HEK293 (cell line): ENCODE results near the gene RNF151.

Source experiments
- CTCF ChIA-PET: fragments of 350-600 bp; formaldehyde crosslinking; extraction: SDS; loops from one replicate; lab custom pipeline; 2021; ENCODE audit warnings: antibody characterized with exemption; lab: Yijun Ruan, JAX
- POLR2A ChIA-PET: fragments of 300-600 bp; formaldehyde crosslinking; extraction: SDS; loops from one replicate; lab custom pipeline; 2020; ENCODE audit warnings: antibody characterized with exemption, inconsistent platforms; lab: Yijun Ruan, JAX
- H3K27ac ChIP-seq: fragments of 200-500 bp; sonication (Bioruptor generic); 2 replicates; pipeline ENCODE4 v1.5.1; 2014; ENCODE audit warnings: low read depth, low read length, control low read depth, inconsistent platforms; ENCODE audit errors: extremely low read depth
- H3K36me3 ChIP-seq, 2 experiments: fragments of 200-500 bp in 1 of 2; sonication (Bioruptor generic) in 1 of 2; 1 replicate in 1 of 2; 2 replicates in 1 of 2; pipeline ENCODE4 v1.5.1; 2014 to 2017; ENCODE audit warnings: inconsistent platforms in 2 of 2, low read length in 2 of 2; ENCODE audit not compliant: control insufficient read depth in 2 of 2, insufficient read depth in 1 of 2
- H3K4me1 ChIP-seq: fragments of 200-500 bp; sonication (Bioruptor generic); 2 replicates; pipeline ENCODE4 v1.5.1; 2014; ENCODE audit warnings: mild to moderate bottlenecking, low read length, inconsistent platforms; ENCODE audit not compliant: control insufficient read depth, insufficient read depth
- H3K4me3 ChIP-seq: 2 replicates; pipeline ENCODE4 v1.5.1; 2011; ENCODE audit warnings: low read depth, mild to moderate bottlenecking, control low read depth, low read length, moderate library complexity
- H3K9me3 ChIP-seq: fragments of 200-500 bp; sonication (Bioruptor generic); 2 replicates; pipeline ENCODE4 v1.5.1; 2014; ENCODE audit warnings: low read depth, low read length, inconsistent platforms; ENCODE audit not compliant: control insufficient read depth, insufficient read depth
- FEZF1 ChIP-seq: fragments of 450-650 bp; formaldehyde crosslinking; IDR thresholded peaks from 2 replicates; pipeline ENCODE4 v1.5.1; 2016; ENCODE audit warnings: missing biosample characterization, missing genetic modification characterization
- GLIS2 ChIP-seq: fragments of 450-650 bp; formaldehyde crosslinking; IDR thresholded peaks from 2 replicates; pipeline ENCODE4 v1.5.1; 2016; ENCODE audit warnings: missing biosample characterization, missing genetic modification characterization
- MEIS1 ChIP-seq: sonication (generic); formaldehyde crosslinking; IDR thresholded peaks from 2 replicates; pipeline ENCODE4 v1.8.1; 2022; ENCODE audit warnings: missing genetic modification reagents, mild to moderate bottlenecking, borderline replicate concordance
- OVOL3 ChIP-seq: fragments of 450-650 bp; formaldehyde crosslinking; IDR thresholded peaks from 2 replicates; pipeline ENCODE4 v1.5.1; 2016; ENCODE audit warnings: missing biosample characterization, missing genetic modification characterization
- ZBTB11 ChIP-seq: fragments of 450-650 bp; formaldehyde crosslinking; conservative IDR thresholded peaks from 2 replicates; pipeline ENCODE4 v1.5.1; 2016; ENCODE audit warnings: low read depth, missing biosample characterization, missing genetic modification characterization
- ZBTB17 ChIP-seq: fragments of 450-650 bp; formaldehyde crosslinking; IDR thresholded peaks from 2 replicates; pipeline ENCODE4 v1.5.1; 2016; ENCODE audit warnings: missing biosample characterization, missing genetic modification characterization
- ZBTB6 ChIP-seq: fragments of 450-650 bp; formaldehyde crosslinking; IDR thresholded peaks from 2 replicates; pipeline ENCODE4 v1.5.1; 2017; ENCODE audit warnings: missing biosample characterization, missing genetic modification characterization
- ZBTB8A ChIP-seq: fragments of 450-650 bp; formaldehyde crosslinking; IDR thresholded peaks from 2 replicates; pipeline ENCODE4 v1.5.1; 2016; ENCODE audit warnings: missing biosample characterization, missing genetic modification characterization
- ZNF175 ChIP-seq: fragments of 450-650 bp; formaldehyde crosslinking; IDR thresholded peaks from 2 replicates; pipeline ENCODE4 v1.5.1; 2016; ENCODE audit warnings: missing biosample characterization, missing genetic modification characterization
- ZNF184 ChIP-seq: fragments of 450-650 bp; IDR thresholded peaks from 2 replicates; pipeline ENCODE4 v1.5.1; 2018; ENCODE audit warnings: missing biosample characterization, mild to moderate bottlenecking, missing genetic modification characterization
- ZNF26 ChIP-seq: fragments of 450-650 bp; formaldehyde crosslinking; IDR thresholded peaks from 2 replicates; pipeline ENCODE4 v1.5.1; 2016; ENCODE audit warnings: missing biosample characterization, missing genetic modification characterization
- ZNF280C ChIP-seq: fragments of 450-650 bp; formaldehyde crosslinking; IDR thresholded peaks from 2 replicates; pipeline ENCODE4 v1.5.1; 2016; ENCODE audit warnings: missing biosample characterization, missing genetic modification characterization
- ZNF341 ChIP-seq: fragments of 450-650 bp; formaldehyde crosslinking; IDR thresholded peaks from 2 replicates; pipeline ENCODE4; 2016; ENCODE audit warnings: low read depth, missing biosample characterization, missing genetic modification characterization
- ZNF768 ChIP-seq: fragments of 450-650 bp; formaldehyde crosslinking; IDR thresholded peaks from 2 replicates; pipeline ENCODE4 v1.5.1; 2018; ENCODE audit warnings: missing biosample characterization, mild to moderate bottlenecking, missing genetic modification characterization
- TF ChIP-seq, protein P1 (sequence below): fragments of 450-650 bp; formaldehyde crosslinking; IDR thresholded peaks from 2 replicates; pipeline ENCODE4 v1.5.1; 2016; ENCODE audit warnings: missing biosample characterization, missing genetic modification characterization
- TF ChIP-seq, protein P2 (sequence below): fragments of 450-650 bp; formaldehyde crosslinking; IDR thresholded peaks from 2 replicates; pipeline ENCODE4 v1.5.1; 2017; ENCODE audit warnings: missing biosample characterization, missing genetic modification characterization

Gene RNF151

GRCh38 chr16:1972490-1972877 is 5.8 kb downstream of the RNF151 start (continued):
- TF ChIP-seq, protein P1, sequence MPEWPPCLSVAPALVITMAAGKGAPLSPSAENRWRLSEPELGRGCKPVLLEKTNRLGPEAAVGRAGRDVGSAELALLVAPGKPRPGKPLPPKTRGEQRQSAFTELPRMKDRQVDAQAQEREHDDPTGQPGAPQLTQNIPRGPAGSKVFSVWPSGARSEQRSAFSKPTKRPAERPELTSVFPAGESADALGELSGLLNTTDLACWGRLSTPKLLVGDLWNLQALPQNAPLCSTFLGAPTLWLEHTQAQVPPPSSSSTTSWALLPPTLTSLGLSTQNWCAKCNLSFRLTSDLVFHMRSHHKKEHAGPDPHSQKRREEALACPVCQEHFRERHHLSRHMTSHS, result no peak
- no peak for TF ChIP-seq ZBTB11 (tag by site-specific recombination)
- no peak for TF ChIP-seq ZNF175 (tag by site-specific recombination)
- TF ChIP-seq OVOL3 (tag by site-specific recombination), result no peak
- peak; percentile 81 for TF ChIP-seq ZNF341 (tag by site-specific recombination)
- TF ChIP-seq ZNF184 (tag by site-specific recombination), result no peak

DNA sequence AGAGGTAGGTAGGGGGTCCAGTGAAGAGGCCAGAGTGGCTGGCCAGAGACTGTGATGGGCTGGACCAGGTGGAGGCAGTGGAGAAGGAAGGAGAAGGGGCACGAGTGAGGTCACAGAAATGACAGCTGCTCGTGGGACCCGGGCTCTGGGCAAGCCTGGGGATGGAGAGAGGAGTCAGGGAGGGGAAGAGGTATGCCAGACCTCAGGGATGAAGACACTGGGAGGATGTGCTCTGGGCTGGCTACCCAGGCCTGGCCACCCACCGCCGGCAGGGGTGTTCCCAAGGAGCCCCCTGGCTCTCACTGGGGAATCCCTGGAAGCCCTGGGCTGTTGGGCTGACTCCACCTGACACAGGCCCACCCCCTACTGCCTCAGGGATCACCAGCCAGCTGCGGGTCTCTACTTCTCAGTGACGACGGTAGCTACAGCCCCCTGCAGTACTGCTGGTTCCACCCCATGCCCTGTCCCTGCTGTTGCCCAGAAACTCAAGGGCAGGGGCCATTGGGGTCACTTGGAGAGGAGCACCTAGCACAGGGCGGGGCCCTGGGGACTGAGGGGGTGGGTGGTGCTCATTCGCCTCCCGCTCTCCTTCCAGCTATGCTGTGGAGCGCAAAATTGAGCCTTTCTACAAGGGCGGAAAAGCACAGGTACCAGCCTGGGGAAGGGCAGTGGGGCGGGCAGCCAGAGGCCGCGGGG is 7.0 kb downstream of the RNF151 start:
- Histone ChIP-seq H3K36me3 (peaks cover 0 to 47% of the 10 kb centered on the region in 2 experiments; a peak in 1 of 3 replicates), H3K9me3 (no peaks in the 10 kb centered on the region), H3K4me1 (no peaks in the 10 kb centered on the region), H3K27ac (no peak overlapping the region), H3K4me3 (no peak overlapping the region)
- ChIA-PET CTCF (interaction anchor here (0.6 kb wide), 1 partner anchor 95 kb away, joined by 3 read pairs; no protein-coding TSS in a partner anchor), POLR2A (interaction anchor here (1.0 to 10.1 kb wide), 2 partner anchors 8 to 12 kb away, joined by 3 to 76 read pairs; partner anchors contain the start of gene RPS2)
- TF ChIP-seq ZBTB17 (tag by site-specific recombination) (peak; percentile 20; the same call in 1 of the 2 replicates), ZNF768 (no peak)

DNA sequence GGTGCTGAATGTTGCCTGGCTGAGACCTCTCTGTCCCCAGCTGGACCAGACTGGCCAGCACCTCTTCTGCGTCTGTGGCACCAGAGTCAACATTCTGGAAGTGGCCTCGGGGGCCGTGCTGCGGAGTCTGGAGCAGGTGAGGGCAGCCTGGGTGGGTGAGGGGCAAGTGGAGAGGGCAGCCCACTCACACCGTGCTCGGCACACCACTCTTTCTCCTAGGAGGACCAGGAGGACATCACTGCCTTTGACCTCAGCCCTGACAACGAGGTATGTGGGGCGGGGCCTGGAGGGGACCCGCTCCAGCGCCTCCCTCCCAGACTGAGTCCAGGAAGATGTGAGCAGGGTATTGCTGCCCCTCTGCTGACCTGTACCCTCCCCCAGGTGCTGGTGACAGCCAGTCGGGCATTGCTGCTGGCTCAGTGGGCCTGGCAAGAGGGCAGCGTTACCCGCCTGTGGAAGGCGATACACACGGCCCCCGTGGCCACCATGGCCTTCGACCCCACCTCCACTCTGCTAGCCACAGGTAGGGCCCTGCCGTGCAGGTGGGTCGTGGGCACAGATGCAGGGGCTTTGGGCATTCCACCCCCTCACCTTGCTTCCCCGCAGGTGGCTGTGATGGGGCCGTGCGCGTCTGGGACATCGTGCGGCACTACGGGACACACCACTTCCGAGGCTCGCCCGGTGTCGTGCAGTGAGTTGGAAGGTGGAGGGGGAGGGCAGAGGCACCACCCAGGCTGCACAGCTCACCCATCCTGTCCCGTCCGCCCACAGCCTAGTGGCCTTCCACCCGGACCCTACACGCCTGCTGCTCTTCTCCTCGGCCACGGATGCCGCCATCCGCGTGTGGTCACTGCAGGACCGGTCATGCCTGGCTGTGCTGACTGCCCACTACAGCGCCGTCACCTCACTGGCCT is 7.8 kb downstream of the RNF151 start:
- ChIA-PET POLR2A (interaction anchor here (10.1 kb wide), 1 partner anchor 9 kb away, joined by 76 read pairs; the partner anchor contains the start of gene RPS2), CTCF (interaction anchor here (0.6 kb wide), 1 partner anchor 96 kb away, joined by 3 read pairs; no protein-coding TSS in a partner anchor)
- no peaks in the 10 kb centered on the region for H3K9me3 ChIP-seq
- H3K4me3 ChIP-seq, result no peak overlapping the region
- peaks cover 0 to 54% of the 10 kb centered on the region in 2 experiments; a peak in 1 of 3 replicates for H3K36me3 ChIP-seq
- H3K27ac ChIP-seq, result no peak overlapping the region
- H3K4me1 ChIP-seq, result no peaks in the 10 kb centered on the region
- TF ChIP-seq MEIS1 (CRISPR knock-in tag), result no peak
- TF ChIP-seq FEZF1 (tag by site-specific recombination), result no peak
- TF ChIP-seq, protein P2, sequence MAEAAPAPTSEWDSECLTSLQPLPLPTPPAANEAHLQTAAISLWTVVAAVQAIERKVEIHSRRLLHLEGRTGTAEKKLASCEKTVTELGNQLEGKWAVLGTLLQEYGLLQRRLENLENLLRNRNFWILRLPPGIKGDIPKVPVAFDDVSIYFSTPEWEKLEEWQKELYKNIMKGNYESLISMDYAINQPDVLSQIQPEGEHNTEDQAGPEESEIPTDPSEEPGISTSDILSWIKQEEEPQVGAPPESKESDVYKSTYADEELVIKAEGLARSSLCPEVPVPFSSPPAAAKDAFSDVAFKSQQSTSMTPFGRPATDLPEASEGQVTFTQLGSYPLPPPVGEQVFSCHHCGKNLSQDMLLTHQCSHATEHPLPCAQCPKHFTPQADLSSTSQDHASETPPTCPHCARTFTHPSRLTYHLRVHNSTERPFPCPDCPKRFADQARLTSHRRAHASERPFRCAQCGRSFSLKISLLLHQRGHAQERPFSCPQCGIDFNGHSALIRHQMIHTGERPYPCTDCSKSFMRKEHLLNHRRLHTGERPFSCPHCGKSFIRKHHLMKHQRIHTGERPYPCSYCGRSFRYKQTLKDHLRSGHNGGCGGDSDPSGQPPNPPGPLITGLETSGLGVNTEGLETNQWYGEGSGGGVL, result no peak
- no peak for TF ChIP-seq ZBTB8A (tag by site-specific recombination)
- no peak for TF ChIP-seq ZNF26 (tag by site-specific recombination)
- TF ChIP-seq ZNF280C (tag by site-specific recombination), result no peak
- no peak for TF ChIP-seq GLIS2 (tag by site-specific recombination)
- no peak for TF ChIP-seq ZBTB6 (tag by site-specific recombination)
